Testis (tissue), 3 donors: Measurements from ENCODE around the gene IL22. TPM values are rescaled to one million over a fixed set of nuclear protein-coding genes. Genes with fewer than 3 reads are reported as not detected.

Source experiments
- DNase-seq: peaks from one replicate; pipeline ENCODE4 v3.0.0-alpha.2; 2019
- H3K27ac ChIP-seq, 2 donors: fragments of 200-600 bp; sonication (generic); one replicate each; pipeline ENCODE4 v1.5.1; 2019
- H3K27me3 ChIP-seq: fragments of 200-600 bp; sonication (generic); one replicate; pipeline ENCODE4 v1.5.1; 2019
- H3K36me3 ChIP-seq: fragments of 200-600 bp; sonication (generic); one replicate; pipeline ENCODE4 v1.5.1; 2017; ENCODE audit warnings: low read depth; ENCODE audit errors: missing control alignments
- H3K4me1 ChIP-seq: fragments of 200-600 bp; sonication (generic); one replicate; pipeline ENCODE4 v1.5.1; 2019
- H3K4me3 ChIP-seq, 2 donors: fragments of 200-600 bp; sonication (generic); one replicate each; pipeline ENCODE4 v1.5.1; 2017 to 2019
- H3K9me3 ChIP-seq: fragments of 200-600 bp; sonication (generic); one replicate; pipeline ENCODE4 v1.5.1; 2017
- POLR2A ChIP-seq: fragments of 450-650 bp; IDR thresholded peaks from one replicate; pipeline ENCODE4 v1.6.1; 2017; ENCODE audit warnings: antibody characterized with exemption, mild to moderate bottlenecking, moderate library complexity
- WGBS, 2 donors: methylation state at CpG; one replicate each; pipeline ENCODE4 v1.1.5; 2018; 5-methylcytosine and 5-hydroxymethylcytosine counted together
- intact Hi-C: fragments of 100-400 bp; cut with DNase I; formaldehyde crosslinking; loops from one replicate; pipeline ENCODE4 v1.15.1; 2023; ENCODE audit warnings: low total_unique reads
- polyA plus RNA-seq: library from polyadenylated mRNA; stranded (reverse); fragments of 350-450 nt; fragmentation: Illumina TruSeq; extraction: RNeasy Lipid Tissue Mini Kit (QIAGEN cat#74804); gene quantifications from one replicate; pipeline ENCODE4 v1.2.3, GENCODE V29; 2014; ENCODE audit warnings: low read depth, low replicate concordance; ENCODE audit not compliant: insufficient read depth
- total RNA-seq, 2 donors: library from RNA; depleted of rRNA; stranded (reverse); fragments of >200 nt; gene quantifications; one replicate each; pipeline ENCODE4 v1.2.3, GENCODE V29; 2016
- TF ChIP-seq, protein P1 (sequence below), 3 experiments: fragments of 450-650 bp in 2 of 3; fragments of 200-600 bp in 1 of 3; sonication (generic) in 1 of 3; IDR thresholded peaks; one replicate each; pipeline ENCODE4 v1.5.1; 2016 to 2019; ENCODE audit warnings: antibody characterized with exemption in 3 of 3, mild to moderate bottlenecking in 2 of 3, moderate library complexity in 1 of 3

The IL22 gene
- total and polyA plus RNA-seq, 3 donors from 2014 or later: not detected

DNA sequence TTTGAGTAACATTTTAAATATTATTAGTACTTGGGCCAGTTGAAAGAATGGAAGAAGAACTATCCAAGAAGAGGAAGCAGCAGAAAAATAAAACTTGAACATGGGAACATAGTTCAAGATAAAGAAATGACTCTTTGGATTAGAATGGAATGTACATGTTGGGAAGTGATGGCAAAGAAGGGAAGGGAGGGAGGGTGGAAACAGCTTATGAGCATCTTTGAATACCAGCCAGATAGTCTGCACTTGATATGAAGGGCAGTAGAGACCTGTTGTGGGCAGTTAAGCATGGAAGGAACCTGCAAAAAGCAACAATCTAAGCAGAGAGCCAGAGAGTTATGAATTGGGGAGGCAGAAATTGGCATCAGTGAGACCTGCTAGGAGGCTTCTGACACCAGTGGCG, 10.0 kb upstream of the IL22 start:
- no peak for DNase-seq
- 77 to 100% methylated on average over 1 of the region's 1 CpG for WGBS, 2 donors

DNA sequence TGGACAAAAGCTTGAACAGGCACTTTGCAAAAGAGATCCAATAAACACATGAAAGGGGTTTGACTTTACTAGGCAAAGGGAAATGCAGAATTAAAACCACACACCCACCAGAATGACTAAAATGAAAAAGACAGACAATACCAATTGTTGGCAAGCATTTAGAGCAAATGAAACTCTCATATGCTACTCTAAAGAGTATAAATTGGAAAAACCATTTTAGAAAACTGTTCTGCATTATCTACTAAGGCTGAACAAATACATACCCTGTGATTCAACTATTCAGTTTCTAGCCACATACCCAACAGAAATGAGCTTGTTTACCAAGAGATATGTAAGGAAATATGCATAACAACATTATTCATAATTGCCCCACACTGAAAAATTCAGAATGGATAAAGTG, 8.5 kb upstream of the IL22 start:
- H3K27ac ChIP-seq: no peak overlapping the region
- no peaks in the 10 kb centered on the region for H3K9me3 ChIP-seq
- DNase-seq: no peak

More for the DNA sequence above, 10.0 kb upstream of the IL22 start:
- Histone ChIP-seq H3K27ac (no peak overlapping the region), H3K9me3 (no peaks in the 10 kb centered on the region), H3K4me1 (no peaks in the 10 kb centered on the region), H3K4me3 (no peak overlapping the region), H3K27me3 (no peaks in the 10 kb centered on the region), H3K36me3 (no peaks in the 10 kb centered on the region)
- TF ChIP-seq, protein P1, sequence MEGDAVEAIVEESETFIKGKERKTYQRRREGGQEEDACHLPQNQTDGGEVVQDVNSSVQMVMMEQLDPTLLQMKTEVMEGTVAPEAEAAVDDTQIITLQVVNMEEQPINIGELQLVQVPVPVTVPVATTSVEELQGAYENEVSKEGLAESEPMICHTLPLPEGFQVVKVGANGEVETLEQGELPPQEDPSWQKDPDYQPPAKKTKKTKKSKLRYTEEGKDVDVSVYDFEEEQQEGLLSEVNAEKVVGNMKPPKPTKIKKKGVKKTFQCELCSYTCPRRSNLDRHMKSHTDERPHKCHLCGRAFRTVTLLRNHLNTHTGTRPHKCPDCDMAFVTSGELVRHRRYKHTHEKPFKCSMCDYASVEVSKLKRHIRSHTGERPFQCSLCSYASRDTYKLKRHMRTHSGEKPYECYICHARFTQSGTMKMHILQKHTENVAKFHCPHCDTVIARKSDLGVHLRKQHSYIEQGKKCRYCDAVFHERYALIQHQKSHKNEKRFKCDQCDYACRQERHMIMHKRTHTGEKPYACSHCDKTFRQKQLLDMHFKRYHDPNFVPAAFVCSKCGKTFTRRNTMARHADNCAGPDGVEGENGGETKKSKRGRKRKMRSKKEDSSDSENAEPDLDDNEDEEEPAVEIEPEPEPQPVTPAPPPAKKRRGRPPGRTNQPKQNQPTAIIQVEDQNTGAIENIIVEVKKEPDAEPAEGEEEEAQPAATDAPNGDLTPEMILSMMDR (IDR thresholded peaks at IDR 0.05): no peak
- TF ChIP-seq POLR2A: no peak
- intact Hi-C loops: no loop called here

DNA sequence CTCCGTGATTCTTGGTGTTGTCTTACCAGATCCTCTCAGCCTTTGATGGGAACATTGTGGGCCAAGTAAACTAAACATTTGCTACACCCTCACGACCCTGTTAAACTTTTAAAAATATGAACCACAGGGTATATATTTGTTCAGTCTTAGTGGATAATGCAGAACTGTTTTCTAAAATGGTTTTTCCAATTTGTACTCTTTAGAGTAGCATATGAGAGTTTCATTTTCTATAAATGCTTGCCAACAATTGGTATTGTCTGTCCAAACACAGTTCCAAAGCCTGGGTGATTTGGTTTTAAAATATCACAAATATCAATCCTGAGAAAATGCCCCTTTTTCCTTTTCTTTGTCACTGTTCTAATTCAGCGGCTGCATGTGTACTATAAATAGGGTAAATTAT, 6.7 kb upstream of the IL22 start:
- WGBS, 2 donors: 53 to 58% methylated on average over 3 of the region's 3 CpGs
- DNase-seq: no peak

More for the DNA sequence above, 8.5 kb upstream of the IL22 start:
- no peak for TF ChIP-seq POLR2A
- TF ChIP-seq, protein P1 (IDR thresholded peaks at IDR 0.05): no peak
- no peaks in the 10 kb centered on the region for H3K36me3 ChIP-seq
- intact Hi-C loops: no loop called here
- no peak overlapping the region for H3K4me3 ChIP-seq
- no peaks in the 10 kb centered on the region for H3K4me1 ChIP-seq
- no peaks in the 10 kb centered on the region for H3K27me3 ChIP-seq

DNA sequence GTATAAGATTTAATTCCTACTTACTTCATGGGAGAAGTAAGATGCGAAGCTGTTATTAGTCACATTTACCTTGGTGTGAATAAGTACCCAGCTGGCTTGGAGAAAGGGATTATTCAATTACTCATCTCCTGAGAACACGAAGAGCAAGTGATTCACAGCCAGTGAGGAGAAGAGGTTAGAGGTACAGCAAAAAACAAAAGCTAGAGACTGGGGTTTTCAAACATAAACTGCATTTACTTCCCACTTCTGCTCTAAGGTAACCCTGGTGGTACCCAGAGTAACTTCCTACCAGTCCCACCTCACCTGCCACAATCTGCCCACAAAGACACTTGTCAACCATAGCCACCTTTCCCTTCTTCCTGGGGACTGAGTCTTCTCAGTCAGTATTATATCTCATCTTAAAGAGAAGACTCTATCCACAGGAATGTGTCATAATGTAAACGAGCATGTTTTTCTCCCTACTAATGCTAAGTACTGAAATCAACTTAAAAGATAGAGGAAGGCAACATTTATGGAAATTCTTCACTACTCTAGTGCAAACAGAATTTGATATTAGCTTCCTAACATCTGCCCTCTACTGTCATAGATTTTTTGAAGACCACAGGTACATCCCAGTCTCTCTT, 6.0 kb upstream of the IL22 start:
- Histone ChIP-seq H3K4me1 (no peaks in the 10 kb centered on the region), H3K27ac (no peak overlapping the region), H3K4me3 (no peak overlapping the region), H3K9me3 (no peaks in the 10 kb centered on the region), H3K36me3 (no peaks in the 10 kb centered on the region), H3K27me3 (no peaks in the 10 kb centered on the region)
- 72 to 75% methylated on average over 3 of the region's 3 CpGs for WGBS, 2 donors
- TF ChIP-seq, protein P1 (IDR thresholded peaks at IDR 0.05): no peak
- TF ChIP-seq POLR2A: no peak
- intact Hi-C loops: no loop called here
- DNase-seq: no peak

More for the DNA sequence above, 6.7 kb upstream of the IL22 start:
- Histone ChIP-seq H3K36me3 (no peaks in the 10 kb centered on the region), H3K9me3 (no peaks in the 10 kb centered on the region), H3K27ac (no peak overlapping the region), H3K27me3 (no peaks in the 10 kb centered on the region), H3K4me1 (no peaks in the 10 kb centered on the region), H3K4me3 (no peak overlapping the region)
- intact Hi-C loops: no loop called here
- no peak for TF ChIP-seq POLR2A
- TF ChIP-seq, protein P1 (IDR thresholded peaks at IDR 0.05): no peak

DNA sequence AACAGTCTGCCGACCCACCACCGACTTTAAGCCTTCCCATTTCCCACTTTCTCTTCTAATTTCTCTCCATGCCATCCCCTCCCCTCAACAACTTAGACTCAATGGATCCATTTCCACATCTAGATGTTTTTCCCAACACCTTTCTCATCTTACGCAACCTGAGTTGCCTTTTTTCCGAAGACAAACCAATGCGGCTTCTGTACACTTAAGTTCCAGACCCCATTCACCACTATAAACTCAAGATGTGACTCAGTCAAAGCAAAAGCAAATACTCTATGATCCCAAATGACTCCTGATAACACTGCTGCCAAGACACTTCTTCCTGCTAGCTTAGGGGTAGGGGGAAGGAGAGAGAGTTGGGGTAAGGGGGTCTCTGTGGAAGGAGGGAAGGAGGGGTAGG, 1.3 kb downstream of the IL22 start:
- Histone ChIP-seq H3K27me3 (no peaks in the 10 kb centered on the region), H3K4me1 (no peaks in the 10 kb centered on the region), H3K9me3 (no peaks in the 10 kb centered on the region), H3K36me3 (no peaks in the 10 kb centered on the region), H3K27ac (no peak overlapping the region), H3K4me3 (no peak overlapping the region)
- no peak for TF ChIP-seq POLR2A
- TF ChIP-seq, protein P1 (IDR thresholded peaks at IDR 0.05): no peak
- 64 to 79% methylated on average over 5 of the region's 5 CpGs for WGBS, 2 donors
- intact Hi-C loops: no loop called here
- no peak for DNase-seq
